ENCODE measurements around the gene B3GALT5. TPM values are rescaled to one million over a fixed set of nuclear protein-coding genes. Genes with fewer than 3 reads are reported as not detected.

The B3GALT5 gene
- polyA plus RNA-seq, 3 donors: not detected

GRCh38 chr21:39587376-39587775 is 25.4 kb upstream of the B3GALT5 start:
- Histone ChIP-seq H3K9me3 (replicated peaks in 1 of 2; ENCODE audit: control insufficient read depth in 1 of 2, insufficient read depth in 1 of 2, low read length in 2 of 2) (peaks cover 0 to 6% of the 10 kb centered on the region in 2 donors), H4K20me1 (ENCODE audit: insufficient read depth, low read length) (no peaks in the 10 kb centered on the region), H3K27ac (ENCODE audit: low read depth in 1 of 2, low read length in 2 of 2) (no peak overlapping the region), H3K79me2 (ENCODE audit: insufficient read depth, low read length) (no peaks in the 10 kb centered on the region), H3K9ac (ENCODE audit: insufficient read depth, low read length, poor library complexity, severe bottlenecking) (no peak overlapping the region), H2AFZ (ENCODE audit: insufficient read depth, low read depth, low read length, poor library complexity, severe bottlenecking) (no peak overlapping the region), H3K4me1 (ENCODE audit: control insufficient read depth in 1 of 2, insufficient read depth in 2 of 2, low read length in 2 of 2) (no peaks in the 10 kb centered on the region), H3K36me3 (replicated peaks in 1 of 2; ENCODE audit: control insufficient read depth in 1 of 2, insufficient read depth in 2 of 2, low read length in 2 of 2) (no peaks in the 10 kb centered on the region), H3K27me3 (ENCODE audit: control insufficient read depth in 2 of 2, insufficient read depth in 2 of 2, low read length in 2 of 2) (no peaks in the 10 kb centered on the region), H3K4me3 (replicated peaks in 1 of 3; ENCODE audit: low read depth in 2 of 3, low read length in 3 of 3) (no peak overlapping the region), H3K4me2 (replicated peaks; ENCODE audit: extremely low read depth, low read length, poor library complexity, severe bottlenecking) (no peak overlapping the region)
- Mint-ChIP-seq H3K27ac (no peak overlapping the region), H3K9me3 (peaks cover 5 to 15% (median 7%) of the 10 kb centered on the region in 7 donors), H3K4me1 (no peaks in the 10 kb centered on the region), H3K4me3 (no peak overlapping the region), H3K27me3 (ENCODE audit: low read depth in 3 of 3) (peaks cover 6 to 10% (median 8%) of the 10 kb centered on the region in 3 donors), H3K36me3 (no peaks in the 10 kb centered on the region)
- WGBS (ENCODE audit: insufficient coverage): 60% methylated on average over 1 of the region's 4 CpGs
- intact Hi-C loops (cut with micrococcal nuclease): no loop called here
- no peak for DNase-seq
- TF ChIP-seq CTCF (IDR thresholded peaks at IDR 0.05): no peak

GRCh38 chr21:39588884-39589283 is 23.9 kb upstream of the B3GALT5 start:
- H3K27ac ChIP-seq (ENCODE audit: low read depth in 1 of 2, low read length in 2 of 2): no peak overlapping the region
- no peaks in the 10 kb centered on the region for H3K36me3 ChIP-seq (replicated peaks in 1 of 2; ENCODE audit: control insufficient read depth in 1 of 2, insufficient read depth in 2 of 2, low read length in 2 of 2)
- no peak overlapping the region for H3K27ac Mint-ChIP-seq
- no peaks in the 10 kb centered on the region for H3K27me3 ChIP-seq (ENCODE audit: control insufficient read depth in 2 of 2, insufficient read depth in 2 of 2, low read length in 2 of 2)
- no peak for DNase-seq
- H3K4me3 ChIP-seq (replicated peaks in 1 of 3; ENCODE audit: low read depth in 2 of 3, low read length in 3 of 3): no peak overlapping the region
- no peaks in the 10 kb centered on the region for H3K4me1 ChIP-seq (ENCODE audit: control insufficient read depth in 1 of 2, insufficient read depth in 2 of 2, low read length in 2 of 2)
- no peak overlapping the region for H2AFZ ChIP-seq (ENCODE audit: insufficient read depth, low read depth, low read length, poor library complexity, severe bottlenecking)
- H3K9me3 ChIP-seq (replicated peaks in 1 of 2; ENCODE audit: control insufficient read depth in 1 of 2, insufficient read depth in 1 of 2, low read length in 2 of 2): peaks cover 0 to 6% of the 10 kb centered on the region in 2 donors
- no peaks in the 10 kb centered on the region for H3K79me2 ChIP-seq (ENCODE audit: insufficient read depth, low read length)
- peaks cover 6 to 10% (median 8%) of the 10 kb centered on the region in 3 donors for H3K27me3 Mint-ChIP-seq (ENCODE audit: low read depth in 3 of 3)
- TF ChIP-seq CTCF (IDR thresholded peaks at IDR 0.05): no peak
- H3K36me3 Mint-ChIP-seq: no peaks in the 10 kb centered on the region
- H3K4me1 Mint-ChIP-seq: no peaks in the 10 kb centered on the region
- H3K4me3 Mint-ChIP-seq: no peak overlapping the region
- no peak overlapping the region for H3K4me2 ChIP-seq (replicated peaks; ENCODE audit: extremely low read depth, low read length, poor library complexity, severe bottlenecking)
- no CpG with 5 or more reads among the region's 1 CpG for WGBS (ENCODE audit: insufficient coverage)
- no peaks in the 10 kb centered on the region for H4K20me1 ChIP-seq (ENCODE audit: insufficient read depth, low read length)
- intact Hi-C loops (cut with micrococcal nuclease): no loop called here
- H3K9me3 Mint-ChIP-seq: peaks cover 5 to 15% (median 7%) of the 10 kb centered on the region in 7 donors
- H3K9ac ChIP-seq (ENCODE audit: insufficient read depth, low read length, poor library complexity, severe bottlenecking): no peak overlapping the region
